ENCODE measurements around the gene HOXA13.

Gene HOXA13

DNA sequence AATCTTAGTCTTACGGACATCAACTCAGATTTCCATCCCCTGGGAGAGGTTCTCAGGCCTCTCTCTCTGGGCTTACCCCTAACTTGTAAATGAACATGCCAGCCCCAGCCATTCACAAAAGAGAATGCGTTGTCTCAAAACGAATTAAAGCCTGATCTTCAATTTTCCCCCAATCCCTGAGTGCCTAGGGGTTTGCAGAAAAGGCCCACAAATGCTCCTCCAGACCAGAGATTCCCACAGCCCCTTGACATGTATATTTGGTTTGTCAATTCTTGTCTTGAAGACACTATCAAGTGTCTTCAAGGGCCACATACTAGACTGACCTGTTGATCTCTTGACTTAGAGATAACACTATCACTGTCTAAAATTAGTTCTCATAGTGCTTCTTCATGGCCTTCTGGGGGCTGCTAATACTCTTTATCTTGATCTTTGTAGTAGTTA lies 11.9 kb upstream of the HOXA13 start:
- in situ Hi-C loops (cut with MboI; ENCODE audit: low pct_unique_long_range_greater_than_20kb, low sequenced_read_pairs): no loop called here
- no peak for DNase-seq

DNA sequence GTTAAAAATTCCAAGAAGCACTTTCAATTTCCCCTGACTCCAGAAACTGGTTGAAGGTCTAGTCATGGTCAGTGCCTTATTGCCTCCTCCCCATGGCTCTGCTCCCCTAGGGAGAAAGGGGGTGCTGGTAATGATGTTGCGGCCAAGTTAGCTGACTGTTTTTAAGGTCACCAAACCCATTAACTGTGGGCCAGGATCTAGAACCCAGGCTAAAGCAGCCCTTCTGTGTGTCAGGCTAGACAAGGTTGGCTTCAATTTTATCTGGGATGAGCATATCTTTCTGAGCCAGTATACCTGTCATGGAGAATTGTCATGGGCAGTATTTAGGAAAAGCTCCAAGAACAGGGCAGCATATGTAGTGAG lies 11.2 kb upstream of the HOXA13 start:
- in situ Hi-C loops (cut with MboI; ENCODE audit: low pct_unique_long_range_greater_than_20kb, low sequenced_read_pairs): no loop called here
- no peak for DNase-seq

DNA sequence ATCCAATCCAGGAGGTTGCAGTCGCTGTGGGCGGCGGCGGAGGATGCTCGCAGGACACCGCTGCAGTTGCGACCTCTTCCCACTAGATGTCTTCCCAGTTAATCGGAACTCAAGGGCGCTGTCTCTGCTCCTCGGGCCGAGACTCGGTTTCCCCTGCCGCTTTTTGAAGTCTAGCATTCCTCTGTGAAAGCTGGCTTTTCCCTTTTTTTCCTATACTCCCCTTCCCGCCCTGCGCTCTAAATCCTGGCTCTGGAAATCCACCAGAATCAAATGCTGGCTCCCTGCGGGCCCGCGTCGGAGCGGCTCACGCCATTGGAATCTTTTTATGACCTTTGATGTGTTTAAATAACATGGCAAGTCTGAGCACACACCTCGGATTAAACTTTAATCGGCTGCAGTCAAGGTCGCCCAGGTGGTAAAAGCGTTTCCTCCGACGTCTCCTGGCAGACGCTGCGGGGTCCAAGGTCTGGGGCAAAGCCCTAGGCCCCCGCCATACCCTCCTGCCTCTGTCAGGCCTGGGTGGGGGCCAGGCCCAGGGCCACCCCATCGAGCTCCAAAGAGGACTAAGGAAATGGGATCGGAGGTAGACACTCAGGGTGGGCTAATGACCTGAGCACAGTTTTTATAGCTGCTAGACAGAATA lies 10.7 kb upstream of the HOXA13 start:
- DNase-seq: peak; percentile 56
- in situ Hi-C loops (cut with MboI; ENCODE audit: low pct_unique_long_range_greater_than_20kb, low sequenced_read_pairs): no loop called here

DNA sequence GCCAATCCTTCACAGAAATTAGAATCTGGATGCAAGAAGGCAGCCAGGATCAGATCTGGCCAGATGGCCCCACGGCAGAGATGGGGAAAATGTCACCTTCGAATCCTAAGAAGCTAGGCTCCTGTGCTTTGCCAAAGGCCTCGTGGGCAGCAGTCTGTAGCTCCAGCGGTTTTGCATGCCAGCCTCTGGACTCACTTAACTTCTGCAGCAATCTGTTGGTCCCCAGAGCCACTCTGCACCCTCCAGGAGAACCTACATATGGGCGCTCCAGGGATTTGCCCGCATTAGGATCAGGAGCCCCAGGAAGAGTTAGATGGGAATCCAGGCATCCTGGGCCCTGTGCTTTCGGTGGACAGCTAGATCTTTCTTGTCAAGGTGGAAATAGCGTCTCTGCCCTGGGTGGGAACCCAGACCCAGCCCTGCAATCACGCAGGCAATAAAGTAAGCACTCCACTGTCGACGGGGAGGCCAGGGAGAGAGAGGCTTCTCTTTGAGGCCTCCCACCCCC lies 10.1 kb upstream of the HOXA13 start:
- in situ Hi-C loops (cut with MboI; ENCODE audit: low pct_unique_long_range_greater_than_20kb, low sequenced_read_pairs): no loop called here
- no peak for DNase-seq

DNA sequence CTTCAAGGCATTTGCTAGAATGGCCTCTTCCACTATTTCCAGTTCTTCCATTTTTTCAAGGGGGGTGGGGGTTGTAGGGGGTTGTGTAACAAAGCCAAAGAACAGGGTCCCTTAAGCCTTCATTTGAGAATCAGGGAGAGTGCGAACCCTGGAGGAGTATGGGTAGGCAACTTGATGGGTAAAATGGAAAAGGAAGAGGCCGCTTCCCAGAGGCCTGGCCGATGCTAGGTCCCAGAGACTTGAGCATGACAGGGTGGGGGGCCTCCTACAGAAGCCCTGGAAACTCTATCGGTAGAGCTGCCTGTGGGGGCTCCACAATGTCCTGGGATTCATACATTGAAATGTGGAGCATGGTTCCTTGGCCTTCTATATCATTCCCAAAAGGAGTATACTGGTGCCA lies 9.1 kb upstream of the HOXA13 start:
- in situ Hi-C loops (cut with MboI; ENCODE audit: low pct_unique_long_range_greater_than_20kb, low sequenced_read_pairs): no loop called here
- DNase-seq: no peak

DNA sequence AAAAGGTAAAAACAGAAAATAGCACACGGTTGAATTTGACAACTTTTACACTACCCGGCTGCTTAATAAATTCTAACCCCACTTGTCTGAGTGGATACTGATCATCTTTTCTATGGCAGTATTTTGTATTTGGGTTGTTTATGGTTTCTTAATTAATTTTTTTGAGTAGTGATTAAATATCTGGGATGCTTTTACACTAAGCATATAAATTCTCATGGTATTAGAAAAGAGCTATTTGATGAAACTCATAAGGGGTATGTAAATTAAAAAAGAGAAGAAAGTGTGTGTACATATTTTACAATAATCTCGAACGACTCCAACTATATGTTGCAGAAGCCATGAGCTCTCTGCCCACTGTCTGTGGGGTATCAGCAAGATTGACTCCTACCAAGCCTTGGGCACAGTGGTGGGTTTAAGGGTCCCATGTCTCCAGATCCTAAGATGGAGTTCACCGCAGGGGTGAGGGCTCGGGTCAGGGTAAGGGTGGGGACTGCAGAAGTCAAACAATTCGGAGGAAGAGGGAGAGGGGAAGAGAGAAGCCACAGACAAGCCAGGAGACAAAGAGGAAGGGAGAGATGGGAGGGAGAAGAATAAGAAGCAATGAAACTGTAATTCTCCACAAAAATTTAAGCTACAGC lies 7.6 kb upstream of the HOXA13 start:
- in situ Hi-C loops (cut with MboI; ENCODE audit: low pct_unique_long_range_greater_than_20kb, low sequenced_read_pairs): no loop called here
- DNase-seq: peak; percentile 38

DNA sequence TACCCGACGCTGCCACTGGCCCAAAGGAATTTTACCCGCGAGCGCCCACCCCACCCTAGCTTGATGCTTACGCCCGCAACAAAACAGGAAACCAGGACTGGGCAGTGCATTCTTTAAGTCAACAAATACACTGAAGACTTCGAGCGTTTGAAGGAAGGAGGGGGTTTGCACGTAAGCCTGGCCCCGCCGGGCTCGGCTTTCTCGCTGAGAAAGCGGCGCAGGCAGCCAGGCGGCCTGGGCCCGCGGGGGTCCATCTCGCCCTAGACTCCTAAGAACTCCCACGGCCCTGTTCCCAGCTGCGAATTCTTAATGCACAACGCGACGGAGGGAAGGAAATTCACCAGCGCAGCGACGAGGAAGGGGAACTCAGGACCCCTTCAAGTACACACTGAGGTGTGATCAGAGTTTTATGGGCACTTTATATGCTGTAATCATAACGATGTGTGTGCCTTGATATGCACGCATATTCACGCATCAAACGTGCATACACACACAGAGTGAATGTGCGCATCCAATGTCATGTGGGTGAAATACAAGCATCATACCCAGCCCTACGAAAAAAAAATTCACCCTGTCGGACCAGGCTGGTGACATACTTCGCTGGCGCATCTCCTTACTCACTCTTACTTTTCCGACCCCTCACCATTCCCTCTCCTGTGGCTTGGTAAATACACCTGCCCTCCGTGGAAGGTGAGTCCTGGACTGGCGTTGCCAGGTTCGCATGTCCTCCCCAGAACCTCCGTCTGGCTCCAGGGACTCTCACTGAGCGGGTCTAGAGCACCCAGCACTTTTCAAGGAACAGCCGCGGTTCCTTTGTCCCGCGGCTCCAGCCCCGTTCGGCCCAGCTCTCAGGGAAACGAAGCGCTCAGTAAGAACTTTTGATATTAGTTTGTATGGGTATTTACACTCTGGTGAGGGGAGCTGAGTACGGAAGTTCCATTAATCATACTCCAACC lies 5.7 kb upstream of the HOXA13 start:
- DNase-seq: peak; percentile 61
- in situ Hi-C loops (cut with MboI; ENCODE audit: low pct_unique_long_range_greater_than_20kb, low sequenced_read_pairs): no loop called here

DNA sequence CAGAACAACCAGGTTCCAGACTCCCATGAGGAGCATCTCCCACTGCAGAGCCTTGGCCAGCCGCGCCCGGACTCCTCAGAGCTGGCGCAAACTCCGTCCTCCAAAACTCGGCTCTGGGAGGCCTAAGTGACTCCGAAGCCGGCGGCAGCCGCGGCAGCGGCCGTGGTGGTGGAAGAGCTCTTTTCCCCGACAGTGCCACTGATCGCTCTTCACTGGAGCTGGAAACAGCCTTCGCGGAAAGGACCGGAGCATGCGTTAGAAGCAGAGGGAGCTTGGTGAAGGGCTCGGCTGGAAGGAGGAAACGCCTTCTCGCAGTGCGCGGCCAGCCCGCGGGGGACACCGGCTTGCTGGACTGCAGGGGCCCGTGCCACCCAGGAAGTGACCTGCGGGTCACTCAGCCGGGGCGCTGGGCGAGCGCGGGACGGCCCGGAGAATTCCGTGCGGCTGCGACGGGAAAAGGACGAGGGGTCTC lies 5.0 kb upstream of the HOXA13 start:
- DNase-seq: peak; percentile 53
- in situ Hi-C loops (cut with MboI; ENCODE audit: low pct_unique_long_range_greater_than_20kb, low sequenced_read_pairs): no loop called here

DNA sequence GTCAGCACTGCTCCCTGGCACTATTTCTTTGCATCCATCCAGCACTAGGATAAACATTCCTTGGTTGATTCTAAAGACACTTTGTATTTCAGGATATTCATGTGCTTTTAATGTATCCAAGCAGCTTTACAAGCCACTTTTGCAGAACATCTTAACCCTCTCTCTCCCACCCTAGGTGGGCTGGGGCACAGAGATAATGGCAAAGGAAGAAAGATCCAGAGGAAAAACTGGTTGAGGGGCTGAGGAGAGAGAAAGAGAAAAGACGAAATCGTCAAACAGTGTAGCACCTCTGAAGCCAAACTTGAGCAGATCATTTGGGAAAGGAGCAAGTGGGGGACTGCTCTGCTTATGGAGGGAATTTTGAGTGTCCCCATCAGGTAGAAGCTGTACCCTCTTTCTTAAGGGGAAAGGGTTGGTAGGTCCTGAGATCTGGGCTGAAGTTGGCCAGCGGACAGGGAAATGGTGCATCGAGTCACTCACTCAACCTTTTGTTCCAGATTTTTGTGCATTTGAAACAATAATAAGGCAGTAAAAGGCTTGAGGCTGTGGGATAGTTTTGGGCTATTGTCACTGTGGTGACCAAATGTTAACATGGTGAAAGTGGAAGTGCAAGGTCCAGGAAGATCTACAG lies 4.2 kb upstream of the HOXA13 start:
- in situ Hi-C loops (cut with MboI; ENCODE audit: low pct_unique_long_range_greater_than_20kb, low sequenced_read_pairs): no loop called here
- no peak for DNase-seq

DNA sequence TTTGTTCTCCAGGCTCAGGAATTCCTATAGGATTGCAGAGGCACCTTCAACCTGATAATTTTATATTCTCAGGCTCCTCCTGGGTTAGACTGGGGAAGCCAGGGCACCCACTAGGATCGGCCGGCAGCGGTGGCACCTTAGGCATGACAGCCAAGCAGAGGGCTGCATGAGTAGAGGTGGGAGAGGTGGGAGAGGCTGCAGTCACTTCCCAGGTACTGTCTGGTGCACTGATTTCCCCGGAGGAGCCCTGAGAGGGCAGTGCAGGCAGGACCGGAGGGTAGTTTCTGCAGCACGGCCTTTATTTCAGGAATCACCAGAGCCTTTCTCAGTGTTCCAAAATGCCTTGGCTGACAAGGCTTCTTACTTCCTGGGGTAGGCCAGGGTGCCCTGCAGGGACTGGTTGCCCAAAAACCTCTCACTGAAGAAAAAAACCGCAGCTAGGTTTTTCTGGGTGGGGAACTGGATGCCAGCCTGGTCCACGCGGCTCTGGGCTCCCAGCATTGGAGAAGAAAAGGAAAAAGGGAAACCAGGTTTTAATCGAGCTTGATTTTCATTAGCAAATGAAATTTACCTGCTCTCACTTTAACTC lies 3.6 kb upstream of the HOXA13 start:
- in situ Hi-C loops (cut with MboI; ENCODE audit: low pct_unique_long_range_greater_than_20kb, low sequenced_read_pairs): no loop called here
- peak; percentile 20 for DNase-seq

DNA sequence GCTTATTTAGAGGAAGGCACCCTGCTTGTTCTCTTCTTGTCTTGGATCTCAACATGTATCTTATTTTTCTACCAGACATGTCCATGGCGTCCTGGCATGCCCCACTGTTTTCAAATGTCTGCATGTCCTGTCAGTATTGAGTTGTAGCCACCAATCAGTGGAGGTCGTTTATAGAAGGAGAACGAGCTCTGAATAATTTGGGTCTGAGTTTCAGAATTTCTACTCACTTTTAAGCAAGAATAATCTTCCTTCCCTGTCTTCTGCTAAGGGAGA lies 2.9 kb upstream of the HOXA13 start:
- in situ Hi-C loops (cut with MboI; ENCODE audit: low pct_unique_long_range_greater_than_20kb, low sequenced_read_pairs): no loop called here
- peak; percentile 49 for DNase-seq

DNA sequence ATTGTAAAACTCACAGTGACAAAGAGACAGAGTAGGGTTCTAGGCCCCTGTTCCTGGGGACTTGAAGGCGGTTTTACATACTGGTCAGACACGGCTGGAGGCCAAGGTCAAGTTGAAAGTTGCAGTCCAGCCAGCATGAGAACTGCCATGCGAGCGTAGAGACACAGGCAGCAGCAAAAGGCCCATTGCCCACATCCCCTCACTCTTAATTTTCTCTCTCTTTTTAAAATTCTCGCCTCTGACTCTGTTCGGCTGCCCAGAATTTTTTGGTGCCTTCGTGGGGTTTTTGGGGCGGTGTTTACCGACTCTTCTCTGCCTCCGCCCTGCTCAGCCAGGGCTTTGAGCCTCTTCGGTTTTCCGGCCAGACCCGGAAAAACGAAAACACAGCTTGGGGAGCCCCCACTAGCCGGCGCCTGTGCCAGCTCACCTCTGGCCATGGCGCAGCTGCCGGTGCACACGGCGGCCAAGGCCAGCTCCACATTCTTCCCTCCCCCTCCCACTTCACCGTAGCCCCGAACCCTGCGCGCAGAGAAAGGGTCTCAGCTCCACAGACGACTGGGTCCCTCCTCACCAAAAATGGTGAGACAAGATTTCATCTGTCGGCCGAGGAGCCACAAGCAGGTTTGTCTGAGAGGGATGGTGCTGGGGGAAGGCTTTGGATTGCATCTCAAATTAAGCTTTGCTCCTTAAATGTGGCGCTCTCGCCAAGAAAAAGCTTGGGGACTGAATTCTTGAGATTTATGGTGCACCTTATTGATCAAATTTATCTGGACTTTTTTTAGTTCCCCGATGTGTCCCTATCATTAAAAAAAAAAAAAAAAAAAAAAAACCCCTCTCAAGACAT lies 2.3 kb upstream of the HOXA13 start:
- peak; percentile 48 for DNase-seq
- in situ Hi-C loops (cut with MboI; ENCODE audit: low pct_unique_long_range_greater_than_20kb, low sequenced_read_pairs): no loop called here

DNA sequence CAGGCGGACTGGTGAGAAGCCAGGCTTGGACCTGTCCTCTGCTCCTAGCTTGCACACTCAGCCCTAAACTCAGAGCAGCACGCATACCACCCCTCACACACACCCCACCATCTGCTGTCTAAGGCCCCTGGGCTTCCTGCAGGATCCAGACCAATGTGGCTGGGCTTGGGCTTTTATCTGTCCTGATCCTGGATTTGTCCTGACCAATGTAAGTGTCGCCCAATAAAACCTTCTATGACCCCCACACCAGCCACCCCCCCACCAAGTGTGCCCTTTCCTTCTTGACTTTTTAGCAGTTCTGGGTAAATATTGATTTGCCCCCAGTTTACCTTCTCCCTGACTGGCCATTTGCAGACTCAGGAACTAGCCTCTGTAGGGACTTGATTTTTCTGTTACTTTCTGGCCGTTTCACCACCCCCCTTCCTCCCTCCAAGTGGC lies 1.7 kb upstream of the HOXA13 start:
- in situ Hi-C loops (cut with MboI; ENCODE audit: low pct_unique_long_range_greater_than_20kb, low sequenced_read_pairs): no loop called here
- peak; percentile 60 for DNase-seq

DNA sequence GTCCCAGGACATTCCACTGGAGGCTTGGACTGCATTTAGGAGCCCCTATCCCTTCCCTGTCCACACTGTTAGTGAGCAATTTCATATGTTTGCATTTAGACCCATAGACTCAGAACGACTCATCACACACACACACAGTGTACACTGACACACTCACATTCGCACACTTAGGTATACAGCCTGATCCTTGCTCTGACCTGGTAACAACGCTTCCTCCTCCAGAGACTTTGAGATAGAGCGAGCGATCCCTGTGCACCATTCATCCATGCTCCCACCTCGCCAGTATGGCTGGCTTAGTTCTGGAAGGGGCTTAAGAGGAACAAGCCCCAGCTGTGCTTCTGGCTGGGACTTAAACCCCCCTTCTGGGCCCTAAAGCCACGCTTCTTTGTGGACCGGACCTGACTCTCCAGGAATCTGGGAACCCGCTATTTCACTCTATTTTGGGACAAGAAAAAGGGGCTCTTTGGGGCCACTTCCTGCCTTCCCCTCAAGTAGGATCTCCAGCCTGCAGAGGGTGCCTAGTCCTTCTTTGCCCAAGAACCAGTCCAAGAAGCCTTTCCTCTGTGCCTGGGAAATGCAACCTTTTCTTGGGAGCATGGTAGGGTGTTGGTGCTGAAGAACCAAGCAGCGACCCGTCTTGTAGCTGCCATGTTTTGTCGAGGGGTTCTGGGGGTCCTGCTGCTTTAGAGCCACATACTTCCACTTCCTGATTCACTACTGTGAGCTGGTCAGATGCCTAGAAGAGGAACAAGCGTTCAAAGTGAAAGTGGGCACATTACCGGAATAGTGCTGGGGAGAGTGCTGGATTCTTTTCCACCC lies 1.1 kb upstream of the HOXA13 start:
- in situ Hi-C loops (cut with MboI; ENCODE audit: low pct_unique_long_range_greater_than_20kb, low sequenced_read_pairs): no loop called here
- DNase-seq: peak; percentile 85

DNA sequence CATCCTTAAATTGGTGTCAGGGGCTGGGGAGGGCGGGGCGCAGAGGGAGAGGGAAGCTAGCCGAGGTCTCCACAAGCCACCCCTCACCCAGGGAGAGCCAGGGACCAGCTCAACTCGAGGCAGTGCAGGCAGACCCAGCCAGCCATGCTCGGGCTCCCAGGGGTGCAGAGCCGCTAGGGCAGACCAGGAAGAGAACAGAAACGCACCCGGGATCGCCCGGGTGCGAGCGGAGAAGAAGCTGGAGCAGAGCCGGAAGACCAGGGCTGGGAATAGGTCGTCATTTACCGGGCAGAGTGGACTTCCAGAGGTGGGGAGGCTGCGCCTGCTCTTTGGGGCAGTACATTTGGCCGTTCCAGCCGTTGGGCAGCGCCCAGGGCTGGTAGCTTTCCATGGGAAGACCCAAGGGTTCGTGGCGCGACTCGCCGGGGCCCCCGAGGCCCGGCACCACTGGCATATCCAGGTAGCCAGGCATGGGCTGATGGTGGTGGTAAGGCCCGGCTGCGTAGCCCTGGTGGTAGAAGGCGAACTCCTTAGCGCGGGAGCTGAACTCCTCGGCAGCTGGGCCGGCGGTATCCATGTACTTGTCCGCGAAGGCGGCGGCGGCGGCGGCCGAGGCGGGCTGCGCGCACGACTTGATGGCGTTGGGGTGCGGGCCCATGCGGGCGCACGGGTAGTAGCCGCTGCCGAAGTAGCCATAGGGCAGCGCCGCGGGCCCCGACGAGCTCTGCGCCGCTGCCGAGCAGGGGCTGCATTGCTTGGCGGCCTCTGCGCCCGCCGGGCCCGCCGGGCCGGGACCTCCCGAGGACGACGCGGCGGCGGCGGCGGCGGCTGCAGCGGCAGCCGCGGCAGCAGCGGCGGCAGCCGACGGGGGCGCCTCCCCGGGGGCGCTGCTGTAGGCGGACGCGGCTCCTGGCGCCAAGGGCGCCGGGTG lies 755 bp downstream of the HOXA13 start:
- DNase-seq: no peak
- in situ Hi-C loops (cut with MboI; ENCODE audit: low pct_unique_long_range_greater_than_20kb, low sequenced_read_pairs): loop anchor here (25.0 kb wide), 1 partner anchor 837 kb away; no protein-coding TSS in a partner anchor

DNA sequence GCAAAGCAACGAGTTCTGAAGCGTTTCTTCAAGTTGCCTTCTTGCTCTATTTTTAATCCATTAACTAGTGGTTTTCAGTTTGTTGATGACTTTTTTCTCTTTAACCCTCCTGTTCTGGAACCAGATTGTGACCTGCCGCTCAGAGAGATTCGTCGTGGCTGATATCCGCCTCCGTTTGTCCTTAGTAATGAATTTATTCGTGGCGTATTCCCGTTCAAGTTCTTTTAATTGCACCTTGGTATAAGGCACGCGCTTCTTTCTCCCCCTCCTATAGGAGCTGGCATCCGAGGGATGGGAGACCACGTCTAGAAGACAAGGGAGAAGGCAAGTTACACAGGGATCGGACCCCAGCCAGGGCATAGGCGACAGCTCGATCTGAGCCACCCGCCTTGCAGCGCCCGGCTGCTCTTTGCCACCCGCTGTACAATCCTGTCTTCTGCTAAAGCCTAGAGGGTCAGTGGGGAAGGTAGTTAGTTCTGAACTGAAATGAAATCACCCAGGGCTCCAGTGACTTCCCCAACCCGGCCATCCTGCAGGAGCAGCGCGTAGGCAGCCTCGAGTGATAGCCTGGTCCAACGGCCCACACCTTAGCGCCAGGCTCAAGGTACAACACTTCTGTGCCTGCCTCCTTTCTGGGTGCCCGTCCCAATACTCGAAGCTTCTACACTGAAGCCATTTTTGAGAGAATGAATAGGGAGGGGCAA lies 1.6 kb downstream of the HOXA13 start:
- in situ Hi-C loops (cut with MboI; ENCODE audit: low pct_unique_long_range_greater_than_20kb, low sequenced_read_pairs): loop anchor here (25.0 kb wide), 1 partner anchor 836 kb away; no protein-coding TSS in a partner anchor
- peak; percentile 55 for DNase-seq
